Fibroblast of skin of back (primary cell): Measurements from ENCODE around the gene ZBTB22.
A peak's percentile ranks its signal among the peaks of the same experiment; 100 is the strongest.
"Not testable (repeated sequence)": the region's sequence is repeated elsewhere in the genome, so short reads cannot be mapped to it uniquely, and the experiment has no call there.

Experiments used
- DNase-seq: peaks from one replicate; pipeline ENCODE4 v3.0.0-alpha.2; 2013

Gene ZBTB22

DNA sequence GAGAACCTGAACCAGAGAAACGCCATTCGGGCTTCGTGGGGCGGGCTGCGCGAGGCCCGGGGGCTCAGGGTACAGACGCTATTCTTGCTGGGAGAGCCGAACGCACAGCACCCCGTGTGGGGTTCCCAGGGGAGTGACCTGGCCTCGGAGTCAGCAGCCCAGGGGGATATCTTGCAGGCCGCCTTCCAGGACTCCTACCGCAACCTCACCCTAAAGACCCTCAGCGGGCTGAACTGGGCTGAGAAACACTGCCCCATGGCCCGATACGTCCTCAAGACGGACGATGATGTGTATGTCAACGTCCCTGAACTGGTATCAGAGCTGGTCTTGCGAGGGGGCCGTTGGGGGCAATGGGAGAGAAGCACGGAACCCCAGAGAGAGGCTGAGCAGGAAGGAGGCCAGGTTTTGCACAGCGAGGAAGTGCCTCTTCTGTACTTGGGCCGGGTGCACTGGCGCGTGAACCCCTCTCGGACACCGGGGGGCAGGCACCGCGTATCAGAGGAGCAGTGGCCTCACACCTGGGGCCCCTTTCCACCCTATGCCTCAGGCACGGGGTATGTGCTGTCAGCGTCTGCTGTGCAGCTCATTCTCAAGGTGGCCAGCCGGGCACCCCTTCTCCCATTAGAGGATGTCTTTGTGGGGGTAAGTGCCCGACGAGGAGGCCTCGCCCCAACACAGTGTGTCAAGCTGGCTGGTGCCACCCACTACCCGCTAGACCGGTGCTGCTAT lies 39.7 kb downstream of the ZBTB22 start:
- no peak for DNase-seq

DNA sequence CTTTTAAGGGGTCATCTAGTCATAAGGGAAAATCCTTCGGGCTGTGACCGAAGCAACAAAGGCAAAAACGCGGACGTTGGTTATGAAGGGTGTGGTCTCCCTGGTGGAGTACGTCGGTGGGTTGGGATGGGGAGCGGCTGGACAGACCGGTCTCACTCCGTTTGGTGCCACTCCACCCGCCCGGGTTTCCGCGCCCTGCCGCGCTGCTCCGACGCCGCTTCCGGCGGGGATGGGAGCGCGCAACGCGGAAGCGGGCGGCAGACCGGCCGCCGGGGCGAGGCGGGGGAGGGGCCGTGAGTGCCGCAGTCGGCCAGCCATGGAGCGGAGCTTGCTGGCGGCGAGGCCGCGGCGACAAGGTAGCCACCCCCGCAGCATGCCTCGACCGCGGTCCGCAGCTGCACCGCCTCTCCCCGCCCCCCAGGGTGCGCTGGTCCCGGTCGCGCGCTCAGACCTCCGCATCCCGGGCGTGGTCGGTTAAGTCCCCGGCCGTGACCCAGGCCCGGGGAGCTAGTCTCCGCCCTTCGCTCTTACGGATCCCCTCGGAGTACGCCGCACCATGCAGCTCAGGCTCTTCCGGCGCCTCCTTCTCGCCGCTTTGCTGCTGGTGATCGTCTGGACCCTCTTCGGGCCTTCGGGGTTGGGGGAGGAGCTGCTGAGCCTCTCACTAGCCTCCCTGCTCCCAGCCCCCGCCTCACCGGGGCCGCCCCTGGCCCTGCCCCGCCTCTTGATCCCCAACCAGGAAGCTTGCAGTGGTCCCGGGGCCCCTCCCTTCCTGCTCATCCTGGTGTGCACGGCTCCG lies 40.5 kb downstream of the ZBTB22 start, which contains the start of gene B3GALT4:
B3GALT4 (plus strand) TSS at position 260 of the 799 bp plus-strand sequence; CDS start at position 557, 297 bp downstream.
- peak; percentile 69 for DNase-seq

- DNase-seq = no peak
Measured at GRCh38 chr6:33276581-33276863, 41.0 kb downstream of the ZBTB22 start.

DNA sequence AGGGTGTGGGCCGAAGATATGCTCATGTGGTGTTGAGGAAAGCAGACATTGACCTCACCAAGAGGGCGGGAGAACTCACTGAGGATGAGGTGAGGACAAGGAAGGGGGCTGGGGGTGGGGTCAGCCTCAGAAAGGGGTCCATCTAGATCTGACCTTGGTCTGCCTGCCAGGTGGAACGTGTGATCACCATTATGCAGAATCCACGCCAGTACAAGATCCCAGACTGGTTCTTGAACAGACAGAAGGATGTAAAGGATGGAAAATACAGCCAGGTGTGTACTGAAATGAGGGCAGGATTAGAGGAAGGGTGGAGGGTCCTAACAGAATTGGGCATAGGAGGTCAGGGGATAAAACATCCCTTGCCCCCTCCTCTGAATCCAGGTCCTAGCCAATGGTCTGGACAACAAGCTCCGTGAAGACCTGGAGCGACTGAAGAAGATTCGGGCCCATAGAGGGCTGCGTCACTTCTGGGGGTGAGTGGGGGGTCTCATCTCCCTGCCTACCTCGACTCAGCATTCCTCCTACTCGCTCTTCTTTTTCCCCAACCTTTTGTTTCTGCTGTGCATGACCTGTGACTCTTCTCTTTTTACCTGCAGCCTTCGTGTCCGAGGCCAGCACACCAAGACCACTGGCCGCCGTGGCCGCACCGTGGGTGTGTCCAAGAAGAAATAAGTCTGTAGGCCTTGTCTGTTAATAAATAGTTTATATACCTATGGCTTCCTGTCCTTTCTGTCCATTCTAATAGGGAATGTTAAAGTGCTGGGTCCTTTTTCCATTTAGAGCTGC lies 41.6 kb downstream of the ZBTB22 start:
- not testable (repeated sequence) for DNase-seq

DNA sequence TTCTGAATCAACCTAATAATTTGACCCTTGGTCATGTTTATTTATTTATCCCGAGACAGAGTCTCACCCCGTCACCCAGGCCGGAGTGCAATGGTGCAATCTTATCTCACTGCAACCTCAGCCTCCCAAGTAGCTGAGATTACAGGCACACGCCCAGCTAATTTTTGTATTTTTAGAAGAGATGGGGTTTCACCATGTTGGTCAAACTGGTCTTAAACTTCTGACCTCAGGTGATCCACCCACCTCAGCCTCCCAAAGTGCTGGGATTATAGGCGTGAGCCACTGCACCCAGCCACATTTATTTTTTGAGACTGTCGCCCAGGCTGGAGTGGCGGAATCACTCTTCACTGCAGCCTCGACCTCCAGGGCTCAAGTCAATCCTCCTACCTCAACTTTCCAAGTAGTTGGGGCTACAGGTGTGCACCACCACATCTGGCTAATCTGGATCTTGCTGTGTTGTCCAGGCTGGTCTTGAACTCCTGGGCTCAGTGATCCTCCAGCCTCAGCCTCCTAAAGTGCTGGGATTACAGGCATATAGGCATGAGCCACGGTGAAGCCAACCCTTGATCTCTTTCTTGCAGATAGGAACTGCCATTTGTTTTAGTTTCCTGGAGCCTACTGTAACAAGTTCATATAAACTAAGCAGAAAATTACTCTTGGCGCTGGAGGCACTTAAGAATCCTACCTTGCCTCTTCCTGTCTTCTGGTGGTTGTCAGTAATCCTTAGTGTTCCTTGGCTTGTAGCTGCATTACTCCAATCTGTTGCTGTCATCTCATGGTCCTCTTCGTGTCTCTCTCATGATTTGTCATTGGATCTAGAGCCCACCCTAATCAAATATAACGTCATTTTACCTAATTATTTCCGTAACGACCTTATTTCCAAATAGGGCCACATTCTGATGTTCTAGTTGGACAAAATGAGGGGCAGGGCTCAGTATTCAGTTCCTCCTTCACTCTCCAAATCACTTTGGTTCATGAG lies 43.3 kb downstream of the ZBTB22 start:
- no peak for DNase-seq

- no peak for DNase-seq
Measured at GRCh38 chr6:33273129-33273923, 44.2 kb downstream of the ZBTB22 start.

- DNase-seq = no peak
Measured at GRCh38 chr6:33272275-33273128, 45.0 kb downstream of the ZBTB22 start.

DNA sequence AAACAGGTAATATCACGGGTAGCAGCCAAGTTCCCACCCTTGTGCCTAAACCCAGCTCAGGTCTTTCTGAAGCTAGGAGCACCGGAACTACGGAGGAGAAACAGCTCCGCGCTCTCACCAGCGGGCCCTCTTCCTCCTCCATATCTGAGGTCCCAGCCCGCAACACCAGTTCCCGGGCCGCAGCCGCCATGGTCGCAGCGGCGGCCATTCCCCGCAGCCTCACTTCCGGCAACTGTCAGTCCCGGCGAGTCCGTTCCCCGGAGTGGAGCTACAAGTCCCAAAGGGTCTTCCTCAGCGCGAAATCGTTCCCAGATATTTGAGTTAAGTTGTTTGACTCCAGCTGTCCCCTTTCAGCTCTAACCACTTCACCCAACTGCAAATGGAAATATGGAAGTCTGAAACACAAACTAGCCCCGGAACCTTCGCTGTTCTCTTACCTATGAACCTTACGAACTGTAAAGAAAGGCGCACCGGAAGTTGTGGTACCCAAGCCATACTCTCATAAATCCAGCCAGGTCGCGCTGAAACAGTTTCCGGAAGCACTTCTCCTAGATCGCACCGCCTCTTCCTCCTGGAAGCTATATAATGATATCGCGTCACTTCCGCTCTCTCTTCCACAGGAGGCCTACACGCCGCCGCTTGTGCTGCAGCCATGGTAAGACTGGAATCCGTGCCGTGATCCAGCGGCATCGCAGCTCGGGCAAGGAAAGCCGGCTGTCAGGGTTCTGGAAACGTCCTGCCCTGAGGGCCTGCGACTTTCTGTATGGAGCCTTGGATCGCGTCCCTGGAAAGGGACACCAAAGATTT lies 45.9 kb downstream of the ZBTB22 start, which contains the start of the genes RPS18 and VPS52:
RPS18 (plus strand) TSS at position 608 of the 807 bp plus-strand sequence; CDS start at position 653, 45 bp downstream.
VPS52 (minus strand) TSS at position 409 of the 807 bp plus-strand sequence; CDS start at position 208, 201 bp downstream.
- peak; percentile 99 for DNase-seq

GRCh38 chr6:33271117-33271467 lies 46.5 kb downstream of the ZBTB22 start:
- DNase-seq = peak; percentile 27
